ENCODE measurements around the gene PRRT3. TPM values are rescaled to one million over a fixed set of nuclear protein-coding genes. Genes with fewer than 3 reads are reported as not detected.

Gene PRRT3
- total RNA-seq, 1 donor from 2014 or later = 4.3 TPM

GRCh38 chr3:9933561-9934234, 18.5 kb downstream of the PRRT3 start, which contains the start of gene CRELD1:
Gene CRELD1, plus strand, starts transcription at chr3:9933834. Its CDS starts 605 bp downstream, at chr3:9934439.
- Mint-ChIP-seq H3K27me3 (no peaks in the 10 kb centered on the region), H3K27ac (peak within 1 kb of the TSS; percentile 98), H3K4me3 (peak within 1 kb of the TSS; percentile 98), H3K36me3 (ENCODE audit: low read depth) (peaks cover 29% of the 10 kb centered on the region), H3K4me1 (peaks cover 41% of the 10 kb centered on the region), H3K9me3 (no peaks in the 10 kb centered on the region)
- CTCF ChIA-PET = interaction anchor here (0.8 to 2.8 kb wide), 11 partner anchors 13 to 806 kb away, joined by 3 to 29 read pairs (median 4); partner anchors contain the start of genes ARPC4, JAGN1, TADA3 and TATDN2
- intact Hi-C loops (cut with micrococcal nuclease) = loop anchor here (1.0 to 5.0 kb wide), 21 partner anchors 13 to 805 kb away; partner anchors contain the start of genes ARPC4, BRK1, BRPF1 and FANCD2
- ATAC-seq (ENCODE audit: low read depth) = peak; percentile 83
- TF ChIP-seq CTCF (IDR thresholded peaks at IDR 0.05) = no peak
- POLR2A ChIA-PET = interaction anchor here (0.5 to 4.6 kb wide), 42 partner anchors 8 to 1339 kb away, joined by 3 to 92 read pairs (median 6); partner anchors contain the start of genes ARPC4, ATG7, BRK1 and BRPF1
- peak; percentile 98 for DNase-seq

- H3K4me1 Mint-ChIP-seq = peaks cover 41% of the 10 kb centered on the region
- TF ChIP-seq CTCF (IDR thresholded peaks at IDR 0.05) = peak; percentile 71
- H3K27me3 Mint-ChIP-seq = no peaks in the 10 kb centered on the region
- intact Hi-C loops (cut with micrococcal nuclease) = loop anchor here (1.0 to 5.0 kb wide), 20 partner anchors 13 to 806 kb away; partner anchors contain the start of genes ARPC4, BRK1, FANCD2 and IL17RC
- CTCF ChIA-PET = interaction anchor here (0.7 to 2.8 kb wide), 18 partner anchors 13 to 807 kb away, joined by 3 to 29 read pairs (median 4); partner anchors contain the start of genes ARPC4, EMC3, JAGN1 and TADA3
- peak overlapping the region; percentile 98 for H3K4me3 Mint-ChIP-seq
- no peaks in the 10 kb centered on the region for H3K9me3 Mint-ChIP-seq
- peak overlapping the region; percentile 98 for H3K27ac Mint-ChIP-seq
- ATAC-seq (ENCODE audit: low read depth) (peak; percentile 71), DNase-seq (peak; percentile 83)
- POLR2A ChIA-PET = interaction anchor here (0.5 to 4.6 kb wide), 49 partner anchors 8 to 1339 kb away, joined by 3 to 92 read pairs (median 6); partner anchors contain the start of genes ARPC4, ATG7, BRK1 and BRPF1
- H3K36me3 Mint-ChIP-seq (ENCODE audit: low read depth) = peaks cover 25% of the 10 kb centered on the region
Measured at GRCh38 chr3:9932843-9933560, 19.2 kb downstream of the PRRT3 start.

GRCh38 chr3:9932535-9932842, 19.7 kb downstream of the PRRT3 start:
- no peaks in the 10 kb centered on the region for H3K9me3 Mint-ChIP-seq

GRCh38 chr3:9930804-9931418, 21.3 kb downstream of the PRRT3 start:
- Mint-ChIP-seq H3K4me1 (peaks cover 35% of the 10 kb centered on the region), H3K27me3 (no peaks in the 10 kb centered on the region), H3K9me3 (no peaks in the 10 kb centered on the region), H3K36me3 (ENCODE audit: low read depth) (peaks cover 10% of the 10 kb centered on the region), H3K4me3 (peak overlapping the region; percentile 58), H3K27ac (no peak overlapping the region)
- ATAC-seq (ENCODE audit: low read depth) (no peak), DNase-seq (no peak)
- ChIA-PET CTCF (interaction anchor here (0.5 to 1.4 kb wide), 3 partner anchors 21 to 218 kb away, joined by 3 to 4 read pairs (median 3); no protein-coding TSS in a partner anchor), POLR2A (interaction anchor here (3.4 to 4.0 kb wide), 2 partner anchors 15 to 41 kb away, joined by 13 to 92 read pairs; partner anchors contain the start of genes IL17RC and JAGN1)
- TF ChIP-seq CTCF (IDR thresholded peaks at IDR 0.05) = no peak
- intact Hi-C loops (cut with micrococcal nuclease) = loop anchor here (5.0 kb wide), 4 partner anchors 89 to 429 kb away; partner anchors contain the start of genes MTMR14 and RPUSD3

More at GRCh38 chr3:9932535-9932842, 19.7 kb downstream of the PRRT3 start:
- H3K27ac Mint-ChIP-seq = peak overlapping the region; percentile 98
- DNase-seq (no peak), ATAC-seq (ENCODE audit: low read depth) (no peak)
- H3K4me3 Mint-ChIP-seq = peak overlapping the region; percentile 98
- no peaks in the 10 kb centered on the region for H3K27me3 Mint-ChIP-seq
- no peak for TF ChIP-seq CTCF (IDR thresholded peaks at IDR 0.05)
- CTCF ChIA-PET = interaction anchor here (0.7 to 2.8 kb wide), 15 partner anchors 12 to 590 kb away, joined by 3 to 29 read pairs (median 4); partner anchors contain the start of genes ARPC4, EMC3, JAGN1 and TADA3
- intact Hi-C loops (cut with micrococcal nuclease) = loop anchor here (2.0 to 5.0 kb wide), 9 partner anchors 16 to 806 kb away; partner anchors contain the start of genes ARPC4, IL17RC, MTMR14 and RPUSD3
- H3K4me1 Mint-ChIP-seq = peaks cover 41% of the 10 kb centered on the region
- POLR2A ChIA-PET = interaction anchor here (0.6 to 4.6 kb wide), 38 partner anchors 9 to 569 kb away, joined by 3 to 92 read pairs (median 7); partner anchors contain the start of genes ARPC4, BRK1, BRPF1 and EMC3
- H3K36me3 Mint-ChIP-seq (ENCODE audit: low read depth) = peaks cover 21% of the 10 kb centered on the region
